ENCODE measurements around the gene ELL2.

Gene ELL2

DNA sequence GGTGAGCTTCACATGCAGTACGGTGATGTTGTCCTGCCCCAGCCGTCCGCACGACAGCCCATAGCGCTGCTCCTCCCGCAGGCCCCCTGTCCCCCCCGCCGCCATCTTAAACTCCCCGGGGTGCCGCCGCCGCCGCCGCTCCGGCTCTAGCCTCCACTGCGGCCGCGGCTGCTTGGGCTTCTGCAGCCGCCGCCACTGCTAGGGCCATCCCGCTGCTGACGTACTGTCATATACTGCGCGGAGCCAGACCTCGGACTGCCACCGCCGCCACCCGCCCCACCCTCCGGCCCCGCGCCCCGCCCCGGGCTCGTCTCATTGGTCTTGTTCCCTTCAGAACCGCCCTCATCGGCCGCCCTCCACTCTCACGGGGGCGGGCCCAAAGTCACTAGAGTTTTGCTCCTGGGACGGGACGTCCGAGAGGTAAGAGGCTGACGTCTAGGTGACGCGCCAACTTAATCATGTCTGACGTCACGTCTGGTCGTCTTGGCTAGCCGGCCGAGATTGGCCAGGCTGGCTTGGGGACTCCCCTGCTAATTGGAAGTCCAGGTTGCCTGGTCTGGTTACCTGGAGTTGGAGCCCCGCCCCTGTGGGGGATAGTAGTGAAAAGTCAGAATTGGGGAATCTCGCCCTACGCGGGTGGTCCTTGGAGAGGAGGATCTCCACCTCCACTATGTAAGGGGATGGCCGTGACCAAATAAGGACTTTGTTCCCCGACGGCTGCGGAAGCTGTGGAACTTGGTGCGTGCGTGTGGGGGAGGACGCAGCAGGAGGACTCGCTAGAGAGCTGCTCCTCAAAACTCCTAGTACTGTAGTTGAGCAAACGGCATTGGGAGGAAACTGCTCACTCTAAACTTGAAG is at the start of gene ELL2:
Gene ELL2, minus strand, starts transcription at position 235 of the 858 bp plus-strand sequence. Its CDS starts 130 bp downstream, at position 105.
- peak; percentile 100 for DNase-seq

DNA sequence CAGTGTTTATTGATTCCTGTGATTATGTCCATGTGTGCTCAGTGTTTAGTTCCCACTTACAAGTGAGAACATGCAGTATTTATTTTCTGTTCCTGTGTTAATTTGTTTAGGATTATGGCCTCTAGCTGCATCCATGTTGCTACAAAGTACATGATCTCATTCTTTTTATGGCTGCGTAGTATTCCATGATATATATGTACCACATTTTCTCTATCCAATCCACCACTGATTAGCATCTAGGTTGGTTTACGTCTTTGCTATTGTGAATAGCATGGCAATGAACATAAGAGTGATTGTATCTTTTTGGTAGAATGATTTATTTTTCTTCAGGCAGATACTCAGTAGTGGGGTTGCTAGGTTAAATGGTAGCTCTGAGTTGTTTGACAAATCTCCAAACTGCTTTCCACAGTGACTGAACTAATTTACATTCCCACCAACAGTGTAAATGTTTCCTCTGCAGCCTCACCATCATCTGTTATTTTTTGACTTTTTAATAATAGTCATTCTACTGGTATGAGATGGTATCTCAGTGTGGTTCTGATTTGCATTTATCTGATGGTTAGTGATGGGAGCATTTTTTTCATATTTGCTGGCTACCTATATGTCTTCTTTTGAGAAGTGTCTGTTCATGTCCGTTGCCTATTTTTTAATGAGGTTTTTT is 47.5 kb upstream of the ELL2 start:
- DNase-seq: no peak

DNA sequence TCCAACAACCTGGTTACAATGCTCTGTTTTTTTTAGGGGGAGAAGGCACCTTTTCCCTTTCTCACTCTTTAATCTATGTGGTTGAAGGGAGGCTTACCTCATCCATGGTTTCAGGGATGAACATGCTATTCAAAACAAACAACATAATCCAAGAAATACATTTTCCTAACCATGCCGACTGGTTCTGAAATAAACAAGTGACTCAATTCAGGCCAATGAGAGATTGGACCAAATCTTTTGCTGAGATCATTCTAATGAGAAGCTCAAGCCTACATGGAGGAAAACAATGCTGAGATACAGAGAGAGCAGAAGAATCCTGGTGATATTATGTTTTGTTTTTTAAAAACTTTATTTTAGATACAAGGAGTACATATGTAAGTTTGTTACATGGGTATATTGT is 46.8 kb upstream of the ELL2 start:
- DNase-seq: no peak

DNA sequence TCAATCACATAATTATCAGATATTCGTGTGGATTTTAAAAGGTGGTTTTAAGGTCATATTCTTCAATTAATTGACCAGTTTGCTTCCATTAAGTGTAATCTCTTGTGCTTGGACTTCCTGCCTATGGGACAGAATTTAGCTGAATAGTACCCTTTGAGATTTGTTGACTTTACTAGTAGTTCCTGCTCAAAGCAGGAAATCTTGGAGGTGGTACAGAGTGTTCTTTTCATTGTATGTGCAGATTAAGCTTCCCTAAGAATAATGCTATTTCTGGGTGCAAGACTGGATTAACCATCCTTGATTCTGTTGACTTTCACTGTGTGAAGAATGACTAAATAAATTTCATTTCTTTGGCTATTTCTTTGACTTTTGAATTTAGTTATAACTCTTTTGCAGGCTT is 45.4 kb upstream of the ELL2 start:
- DNase-seq: no peak

DNA sequence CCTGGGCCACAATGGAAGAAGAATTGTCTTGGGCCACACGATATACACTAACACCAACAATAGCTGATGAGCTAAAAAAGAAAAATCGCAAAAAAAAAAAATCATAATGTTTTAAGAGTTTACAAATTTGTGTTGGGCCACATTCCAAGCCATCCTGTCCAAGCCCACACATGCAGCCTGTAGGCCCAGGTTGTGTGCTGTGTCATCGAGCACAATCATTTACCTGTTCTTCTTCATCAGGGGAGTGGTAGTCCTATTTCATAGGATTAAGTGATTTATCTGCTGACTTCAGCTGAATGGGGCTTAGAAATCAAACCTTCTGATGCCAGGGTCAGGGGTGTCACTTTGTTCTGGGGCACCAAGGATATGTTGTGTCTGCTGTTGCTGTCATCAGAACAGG is 44.6 kb upstream of the ELL2 start:
- no peak for DNase-seq

DNA sequence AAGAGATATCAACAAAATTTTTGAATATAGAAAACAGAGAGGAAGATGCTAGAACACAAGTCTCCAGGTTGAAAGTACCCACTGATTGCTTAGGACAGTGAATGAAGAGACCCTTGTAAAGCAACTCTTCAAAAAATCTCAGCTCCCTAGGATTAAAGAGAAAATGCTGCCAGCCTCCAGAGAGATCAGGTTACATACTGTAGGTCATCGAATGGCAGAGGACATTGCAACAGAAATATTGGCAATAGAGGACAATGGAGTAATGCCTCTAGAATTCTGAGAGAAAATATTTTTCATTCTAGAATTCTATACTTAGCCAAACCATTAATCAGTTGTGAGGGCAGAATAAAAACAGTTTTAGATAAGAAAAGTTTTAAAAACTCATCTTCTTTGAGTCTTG is 43.1 kb upstream of the ELL2 start:
- no peak for DNase-seq

DNA sequence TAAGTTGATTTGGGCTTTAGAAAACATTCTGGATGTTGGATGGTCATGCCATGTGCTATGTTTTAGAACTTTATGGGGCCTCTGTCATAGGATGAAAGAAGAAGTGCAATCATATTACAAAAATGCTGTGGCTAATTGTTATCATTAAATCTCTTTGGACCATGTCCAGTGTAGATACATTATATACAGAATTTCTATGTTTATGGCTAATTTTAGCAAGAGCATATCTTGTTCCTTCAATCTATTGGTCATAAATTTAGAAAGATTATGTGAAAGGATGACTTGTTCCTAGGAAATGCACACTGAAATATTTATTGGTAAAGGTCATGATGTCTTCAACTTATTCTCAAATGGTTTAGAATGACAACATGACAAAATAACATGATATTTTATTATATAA is 42.4 kb upstream of the ELL2 start:
- DNase-seq: no peak

DNA sequence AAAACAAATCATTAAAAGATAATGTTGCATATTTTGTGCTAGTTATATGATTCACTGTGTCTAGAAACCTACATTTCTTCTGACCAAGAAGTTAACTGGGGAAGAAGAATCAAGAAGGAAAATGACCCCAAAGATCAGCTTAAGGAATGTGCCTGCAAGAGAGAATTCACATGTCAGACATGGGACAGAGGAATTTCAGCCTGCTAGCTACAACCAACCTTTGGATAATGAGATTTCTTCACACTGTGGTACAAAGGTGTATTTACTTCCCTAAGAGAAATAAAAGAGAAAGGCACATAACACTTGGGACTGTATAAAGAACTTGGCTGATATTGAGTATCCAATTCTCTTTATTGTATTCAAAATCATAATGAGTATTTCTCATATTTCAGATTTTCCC is 39.6 kb upstream of the ELL2 start:
- DNase-seq: no peak

DNA sequence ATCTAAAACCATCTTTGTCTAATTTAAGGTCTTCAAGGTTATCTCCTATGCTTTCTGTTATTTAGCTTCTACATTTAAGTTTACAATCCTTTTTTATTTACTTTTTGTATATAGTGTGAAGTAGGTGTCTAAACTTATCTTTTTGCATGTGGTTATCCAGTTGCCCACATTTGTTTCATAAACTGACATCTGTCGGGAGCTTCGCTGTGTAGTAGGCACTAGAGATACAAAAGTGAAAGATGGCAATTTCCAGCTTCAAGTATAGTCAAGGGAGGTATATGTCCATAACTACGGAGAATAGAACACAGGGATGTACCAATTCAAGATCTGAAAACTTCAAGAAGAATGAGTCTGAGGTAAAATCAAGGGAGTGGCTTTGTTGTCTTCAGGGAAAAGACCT is 38.7 kb upstream of the ELL2 start:
- DNase-seq: no peak

DNA sequence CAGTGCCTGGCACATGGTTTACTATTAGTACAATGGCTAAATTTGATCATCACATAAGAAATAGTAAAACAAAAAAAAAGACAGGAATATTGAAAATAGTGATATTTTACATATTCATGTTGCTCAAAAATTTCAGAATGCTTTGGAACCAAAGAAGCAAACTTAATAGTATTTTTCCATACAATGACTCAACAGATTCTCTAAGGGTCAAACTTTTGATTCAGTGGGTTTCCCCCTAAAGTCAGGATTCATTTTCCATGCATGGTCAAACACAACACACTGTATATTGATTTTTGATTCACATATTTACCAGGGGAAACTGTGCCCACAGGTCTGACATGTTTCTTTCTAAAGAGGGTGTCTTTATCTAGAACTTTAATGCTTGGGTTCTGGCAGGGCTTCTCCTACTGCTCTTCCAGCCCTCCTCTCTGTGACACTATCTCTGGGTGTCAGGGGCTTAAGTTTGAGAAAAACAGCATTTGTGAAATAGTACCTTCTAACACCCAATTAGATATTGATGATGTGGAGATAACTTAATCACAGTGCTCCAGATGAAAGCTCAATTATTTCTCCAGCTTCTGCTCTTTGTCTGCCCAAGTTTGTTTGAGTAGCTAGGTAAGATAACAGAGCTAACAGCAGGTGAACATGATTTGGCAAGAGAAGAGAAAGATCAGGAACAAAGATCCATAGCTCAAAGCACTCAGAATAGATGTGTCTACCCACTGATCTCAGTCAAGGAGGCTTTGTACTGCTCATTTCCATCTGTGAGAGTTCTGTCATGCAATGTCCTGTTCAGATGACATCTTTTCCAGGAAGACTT is 35.5 kb upstream of the ELL2 start:
- DNase-seq: no peak

DNA sequence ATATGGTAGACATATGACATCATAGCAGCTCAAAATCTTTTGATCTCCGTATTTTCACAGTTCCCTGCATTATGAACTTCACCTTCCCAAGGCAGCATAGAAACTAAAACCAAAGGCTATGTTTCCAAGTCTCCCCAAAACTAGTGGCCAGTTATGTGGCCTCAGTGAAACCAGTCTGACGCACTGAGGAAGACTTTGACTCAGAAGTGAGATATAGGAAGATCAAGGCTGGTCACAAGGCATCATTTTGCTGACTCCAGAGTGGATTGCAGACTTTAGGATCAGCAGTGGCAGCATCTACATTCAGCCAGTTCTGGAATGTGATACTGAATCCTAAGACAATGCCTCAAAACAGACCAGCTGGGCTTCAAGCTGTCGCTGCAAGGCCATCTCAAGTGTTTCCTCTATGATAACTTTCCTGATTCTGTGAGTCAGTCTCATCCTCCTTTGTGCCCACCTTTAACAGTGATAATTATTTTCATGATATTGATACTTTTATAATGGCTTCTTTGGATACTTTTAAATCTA is 34.4 kb upstream of the ELL2 start:
- no peak for DNase-seq

DNA sequence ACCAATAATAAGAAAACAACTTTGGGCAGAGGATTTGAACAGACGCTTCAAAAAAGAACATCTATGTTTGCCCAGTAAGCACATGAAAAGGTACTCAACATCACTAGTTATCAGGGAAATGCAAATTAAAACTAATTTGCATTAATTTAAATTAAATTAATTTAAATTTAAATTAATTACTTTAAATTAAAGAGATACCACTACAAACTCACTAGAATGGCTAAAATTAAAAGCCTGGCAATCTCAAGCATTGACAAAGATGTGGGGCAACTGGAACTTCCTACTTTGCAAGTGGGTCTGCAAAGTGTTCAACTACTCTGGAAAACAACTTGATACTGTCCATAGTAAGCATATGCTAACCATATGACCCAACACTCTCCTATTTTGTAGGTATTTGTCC is 32.1 kb upstream of the ELL2 start:
- DNase-seq: no peak

DNA sequence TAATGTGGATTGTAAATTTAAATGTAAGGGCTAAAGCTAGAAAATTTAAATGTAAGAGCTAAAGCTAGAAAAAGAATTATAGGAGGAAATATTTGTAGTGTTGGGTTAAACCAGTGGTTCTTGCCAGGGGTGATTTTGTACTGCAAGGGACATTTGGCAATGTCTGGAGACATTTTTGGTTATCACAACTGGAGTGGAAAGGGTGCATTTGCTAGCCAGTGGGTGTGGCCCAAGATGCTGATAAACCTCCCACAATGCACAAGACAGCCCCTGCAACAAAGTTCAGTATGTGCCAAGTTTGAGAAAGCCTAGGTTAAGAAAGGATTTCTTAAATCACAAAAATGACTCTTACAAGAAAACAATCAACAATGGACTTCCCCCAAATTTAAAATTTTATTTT is 31.6 kb upstream of the ELL2 start:
- no peak for DNase-seq

DNA sequence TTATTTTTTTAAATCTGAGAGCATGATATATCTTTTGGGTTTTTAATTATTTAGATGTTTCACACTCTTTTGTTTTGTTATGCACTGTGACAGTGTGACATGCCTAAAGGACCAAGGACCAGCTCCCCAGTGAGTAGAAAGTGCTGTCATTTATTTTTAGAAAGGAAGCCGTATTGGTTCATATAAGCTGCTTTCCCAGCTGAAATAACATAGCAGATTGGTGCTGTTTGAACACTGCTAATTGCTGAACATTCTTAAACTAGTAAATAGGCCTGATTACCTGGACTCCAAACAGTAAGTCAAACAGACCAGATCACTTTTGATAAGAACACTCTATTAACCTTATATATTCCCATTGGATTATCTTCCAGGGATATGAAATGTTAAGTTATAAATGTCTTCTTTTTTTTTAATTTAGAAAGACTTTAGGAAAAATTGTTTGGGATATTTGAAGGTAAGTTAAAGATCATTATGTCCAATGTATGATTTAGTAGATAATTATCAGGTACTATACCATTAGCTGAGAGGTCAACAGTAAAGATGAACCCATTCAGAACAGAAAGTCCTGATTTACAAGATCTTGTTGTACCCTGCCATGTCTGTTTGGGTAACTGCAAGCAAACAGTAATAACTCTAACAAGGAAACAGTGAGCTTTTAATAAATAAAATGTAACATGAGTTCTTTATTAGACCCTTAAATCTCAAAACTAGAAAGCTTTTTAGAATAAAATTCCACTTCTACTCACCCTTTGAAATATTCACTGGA is 27.8 kb upstream of the ELL2 start:
- no peak for DNase-seq

DNA sequence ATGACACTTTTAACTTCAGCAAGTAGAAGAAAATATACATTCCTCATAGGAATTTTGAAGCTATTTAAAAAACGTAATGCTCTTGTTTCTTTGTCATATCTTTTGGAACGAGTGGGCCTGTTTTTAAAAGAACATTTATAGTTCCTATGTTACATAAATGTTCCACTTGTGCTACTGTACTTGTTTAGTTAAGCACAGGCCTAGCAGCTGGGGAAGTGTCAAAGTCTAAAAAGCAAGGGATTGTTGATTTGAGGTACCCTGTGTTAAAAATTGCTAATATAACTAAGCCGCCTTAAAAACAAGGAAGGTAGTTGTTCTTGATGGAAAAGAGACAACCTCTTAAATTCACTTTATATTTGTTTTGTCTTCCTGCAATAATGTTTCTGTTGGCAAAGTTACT is 27.2 kb upstream of the ELL2 start:
- no peak for DNase-seq

DNA sequence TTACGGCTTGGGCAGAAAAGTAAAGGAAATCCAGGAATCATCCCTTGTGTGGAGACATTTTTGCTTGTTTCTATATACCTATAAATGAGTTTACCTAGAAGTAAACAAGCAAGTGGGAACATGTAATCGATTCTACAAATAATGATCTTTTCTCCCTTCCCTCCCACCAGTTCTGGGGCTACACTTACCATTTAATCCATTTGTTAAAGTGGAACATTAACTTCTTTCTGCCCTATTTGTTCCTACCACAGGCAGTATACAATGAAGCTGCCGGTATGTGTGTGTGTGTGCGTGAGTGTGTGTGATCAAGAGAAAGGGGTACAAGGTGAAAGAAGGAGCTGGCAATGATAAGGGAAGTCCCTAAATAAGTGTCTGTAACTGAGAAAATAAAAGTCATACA is 26.4 kb upstream of the ELL2 start:
- DNase-seq: no peak

DNA sequence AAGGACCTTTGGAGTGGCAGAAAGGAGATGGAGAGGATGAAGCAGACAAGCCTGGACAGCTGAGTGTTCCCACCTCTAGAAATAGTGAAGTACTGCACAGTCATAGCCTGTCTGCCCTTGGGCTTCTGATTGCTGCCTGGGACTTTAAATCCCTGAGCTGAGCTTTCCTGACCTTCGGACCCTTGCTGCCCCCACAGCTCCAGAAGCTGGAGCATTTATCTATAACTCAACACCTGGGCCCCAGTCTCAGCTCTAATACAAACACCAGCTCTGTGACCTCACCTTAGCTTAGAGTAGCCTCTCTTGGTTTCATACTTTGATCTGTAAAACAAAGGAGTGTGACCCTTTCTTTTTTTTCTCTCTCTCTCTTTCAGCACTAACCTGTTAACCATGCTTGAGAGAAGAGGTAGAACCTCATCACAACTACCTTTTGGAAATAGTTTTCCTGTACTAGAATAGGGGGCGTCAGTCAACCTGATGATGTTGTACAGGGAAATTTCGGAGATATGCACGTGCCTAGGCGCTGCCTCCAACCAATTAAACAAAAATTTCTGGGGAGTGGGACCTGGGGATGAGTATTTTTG is 25.4 kb upstream of the ELL2 start:
- no peak for DNase-seq

DNA sequence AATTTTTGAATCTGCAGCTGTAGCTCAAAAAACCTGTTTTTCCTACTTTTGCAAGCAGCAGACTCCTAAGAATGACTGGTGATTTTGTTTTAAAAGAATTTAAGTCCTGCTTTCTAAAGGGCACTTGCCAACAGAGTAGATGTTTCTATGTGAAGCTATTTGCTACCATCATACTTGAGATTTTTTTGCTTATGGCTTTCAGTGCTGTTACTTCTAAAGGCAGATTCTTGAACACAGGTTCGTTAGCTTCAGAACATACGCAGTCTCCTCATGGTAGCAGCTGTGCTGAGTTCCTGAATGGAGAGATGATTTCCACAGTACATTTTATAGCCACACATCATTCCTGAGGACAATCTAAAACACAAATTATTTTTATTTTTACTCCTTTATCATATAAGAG is 24.4 kb upstream of the ELL2 start:
- DNase-seq: no peak

DNA sequence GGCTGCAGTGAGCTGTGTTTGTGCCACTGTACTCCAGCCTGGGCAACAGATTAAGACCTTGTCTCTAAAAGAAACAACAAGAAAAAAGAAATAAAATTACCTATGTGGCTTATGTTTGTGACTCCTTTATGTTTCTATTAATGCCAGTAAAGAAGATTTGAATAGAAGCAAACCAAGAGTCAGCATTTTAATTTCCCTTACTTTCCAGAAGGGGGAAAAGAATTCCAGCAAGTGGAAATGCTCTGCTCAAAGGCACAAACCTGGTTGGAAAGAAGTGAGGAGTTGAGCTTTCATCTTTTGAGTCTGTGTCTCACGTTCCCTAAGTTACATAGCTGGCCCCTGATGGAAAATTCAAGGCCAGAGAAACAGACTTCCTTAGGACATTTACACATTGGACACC is 23.6 kb upstream of the ELL2 start:
- no peak for DNase-seq

DNA sequence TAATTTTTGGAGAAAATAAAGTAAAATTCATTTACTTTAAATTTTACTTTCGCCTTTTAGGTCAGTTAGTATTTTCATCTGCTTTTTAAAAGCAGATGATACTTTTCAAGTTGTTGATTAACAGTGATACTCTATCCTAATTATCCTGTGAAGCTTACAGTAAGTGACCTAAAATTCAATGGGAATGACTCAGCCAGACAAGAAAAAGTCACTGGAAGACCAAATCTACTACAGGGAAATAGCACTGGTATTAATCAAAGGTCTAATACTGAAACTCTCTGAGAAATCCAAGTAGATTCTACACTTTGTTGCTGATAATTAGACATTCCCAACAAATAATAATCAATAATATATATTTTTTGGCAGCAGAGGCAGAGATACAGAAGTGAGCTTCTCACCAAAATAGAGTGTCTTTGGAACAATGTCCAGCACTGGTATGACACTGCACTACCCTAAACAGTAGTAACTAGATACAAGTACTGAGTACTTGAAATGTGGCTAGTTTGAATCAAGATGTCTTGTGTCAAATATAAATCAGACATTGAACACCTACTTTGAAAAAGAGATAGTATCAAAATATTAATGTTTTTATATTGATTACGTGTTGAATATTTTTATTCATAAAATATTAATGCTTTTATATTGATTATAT is 22.8 kb upstream of the ELL2 start:
- DNase-seq: no peak

DNA sequence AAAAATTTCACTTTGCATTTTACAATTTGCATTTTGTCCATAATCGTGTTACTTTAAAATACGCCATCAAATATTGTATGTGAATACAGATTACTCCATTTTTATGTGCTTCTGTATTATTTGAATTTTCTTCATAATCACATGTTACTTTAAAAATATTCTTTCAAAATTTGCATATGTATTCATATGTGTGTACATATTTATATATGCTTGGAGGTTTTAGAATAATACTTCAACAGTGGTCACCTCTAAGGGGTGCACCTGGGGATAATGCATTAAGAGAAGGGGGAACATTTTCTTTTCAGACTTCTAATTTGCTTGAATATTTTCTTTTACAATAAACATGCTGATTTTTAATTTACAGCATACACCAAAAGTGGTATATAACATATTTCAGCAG is 21.9 kb upstream of the ELL2 start:
- no peak for DNase-seq

DNA sequence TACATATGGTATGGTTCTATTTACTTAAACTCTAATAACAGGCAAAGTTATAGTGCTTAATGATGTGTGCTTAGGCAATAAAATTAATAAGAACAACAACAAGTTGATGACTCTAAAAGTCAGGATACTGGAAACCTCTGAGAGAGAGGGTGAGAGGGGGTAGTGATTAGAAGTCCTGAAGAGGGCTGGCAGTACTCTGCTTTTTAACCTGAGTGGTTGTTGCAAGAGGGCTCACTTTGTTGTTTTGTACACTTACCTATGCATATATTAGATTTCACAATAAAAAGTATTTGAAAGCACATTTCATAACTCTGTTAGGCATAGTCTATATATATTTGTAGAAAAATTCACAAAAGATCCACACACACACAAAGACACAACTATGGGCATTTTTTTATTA is 21.4 kb upstream of the ELL2 start:
- DNase-seq: no peak
